MM.1S (cell line): Measurements from ENCODE around the gene RBM17.

Source experiments
- DNase-seq: peaks from one replicate; pipeline ENCODE4 v3.0.0-alpha.2; 2015
- H2AFZ ChIP-seq: fragments of 300-600 bp; sonication (generic); 2 replicates; pipeline ENCODE4 v1.6.0; 2016; ENCODE audit warnings: antibody characterized with exemption, low read length
- H3F3A ChIP-seq: fragments of 300-600 bp; sonication (generic); 2 replicates; pipeline ENCODE4 v1.6.1; 2016; ENCODE audit warnings: mild to moderate bottlenecking, antibody characterized with exemption, low read length, moderate library complexity, mixed read lengths; ENCODE audit not compliant: insufficient read depth
- H3K27ac ChIP-seq: fragments of 300-600 bp; sonication (generic); 2 replicates; pipeline ENCODE4 v1.5.1; 2016; ENCODE audit warnings: mild to moderate bottlenecking, low read length
- H3K27me3 ChIP-seq: fragments of 300-600 bp; sonication (generic); replicated peaks from 2 replicates; pipeline ENCODE4 v1.6.0; 2016; ENCODE audit warnings: low read length; ENCODE audit not compliant: insufficient read depth
- H3K36me3 ChIP-seq: fragments of 300-600 bp; sonication (generic); replicated peaks from 2 replicates; pipeline ENCODE4 v1.6.1; 2016; ENCODE audit warnings: mild to moderate bottlenecking, low read length, mixed read lengths; ENCODE audit not compliant: insufficient read depth
- H3K4me1 ChIP-seq: fragments of 300-600 bp; sonication (generic); 2 replicates; pipeline ENCODE4 v1.6.1; 2016; ENCODE audit warnings: low read length, mixed read lengths
- H3K4me2 ChIP-seq: fragments of 300-600 bp; sonication (generic); 2 replicates; pipeline ENCODE4 v1.6.0; 2016; ENCODE audit warnings: low read depth, low read length
- H3K4me3 ChIP-seq: fragments of 300-600 bp; sonication (generic); 2 replicates; pipeline ENCODE4 v1.5.1; 2016; ENCODE audit warnings: low read length, mixed read lengths
- H3K79me2 ChIP-seq: fragments of 300-600 bp; sonication (generic); 2 replicates; pipeline ENCODE4 v1.6.1; 2016; ENCODE audit warnings: mixed run types, low read length, mixed read lengths
- H3K9ac ChIP-seq: fragments of 300-600 bp; sonication (generic); 2 replicates; pipeline ENCODE4 v1.6.1; 2016; ENCODE audit warnings: low read length, mixed read lengths
- H3K9me2 ChIP-seq: fragments of 300-600 bp; sonication (generic); replicated peaks from 2 replicates; pipeline ENCODE4 v1.6.1; 2016; ENCODE audit warnings: mild to moderate bottlenecking, low read length, mixed read lengths; ENCODE audit not compliant: insufficient read depth
- H3K9me3 ChIP-seq: fragments of 300-600 bp; sonication (generic); replicated peaks from 2 replicates; pipeline ENCODE4 v1.6.1; 2016; ENCODE audit warnings: mild to moderate bottlenecking, low read length, mixed read lengths; ENCODE audit not compliant: insufficient read depth
- H4K20me1 ChIP-seq: fragments of 300-600 bp; sonication (generic); 2 replicates; pipeline ENCODE4 v1.6.1; 2016; ENCODE audit warnings: mild to moderate bottlenecking, low read length, moderate library complexity, mixed read lengths; ENCODE audit not compliant: insufficient read depth
- EZH2 ChIP-seq: fragments of 300-600 bp; sonication (generic); optimal IDR thresholded peaks from 2 replicates; pipeline ENCODE3; 2017; ENCODE audit warnings: low read depth, mild to moderate bottlenecking, antibody characterized with exemption, low read length, mixed read lengths
- EZH2phosphoT487 ChIP-seq: fragments of 300-600 bp; sonication (generic); IDR thresholded peaks from 2 replicates; pipeline ENCODE4 v1.6.1; 2018; ENCODE audit warnings: antibody characterized with exemption, low read length
- TF ChIP-seq, protein P1 (sequence below): fragments of 300-600 bp; sonication (generic); IDR thresholded peaks from 2 replicates; pipeline ENCODE4 v1.5.1; 2016; ENCODE audit warnings: antibody characterized with exemption, low read length, mixed read lengths

The RBM17 gene

GRCh38 chr10:6136215-6137201 lies 47.7 kb downstream of the RBM17 start:
- no peaks in the 10 kb centered on the region for H4K20me1 ChIP-seq
- no peak overlapping the region for H3K4me3 ChIP-seq
- H3F3A ChIP-seq, result peaks cover 5% of the 10 kb centered on the region; the same call in 1 of the 2 replicates
- H3K27ac ChIP-seq, result no peak overlapping the region
- no peak for TF ChIP-seq EZH2phosphoT487
- TF ChIP-seq, protein P1, sequence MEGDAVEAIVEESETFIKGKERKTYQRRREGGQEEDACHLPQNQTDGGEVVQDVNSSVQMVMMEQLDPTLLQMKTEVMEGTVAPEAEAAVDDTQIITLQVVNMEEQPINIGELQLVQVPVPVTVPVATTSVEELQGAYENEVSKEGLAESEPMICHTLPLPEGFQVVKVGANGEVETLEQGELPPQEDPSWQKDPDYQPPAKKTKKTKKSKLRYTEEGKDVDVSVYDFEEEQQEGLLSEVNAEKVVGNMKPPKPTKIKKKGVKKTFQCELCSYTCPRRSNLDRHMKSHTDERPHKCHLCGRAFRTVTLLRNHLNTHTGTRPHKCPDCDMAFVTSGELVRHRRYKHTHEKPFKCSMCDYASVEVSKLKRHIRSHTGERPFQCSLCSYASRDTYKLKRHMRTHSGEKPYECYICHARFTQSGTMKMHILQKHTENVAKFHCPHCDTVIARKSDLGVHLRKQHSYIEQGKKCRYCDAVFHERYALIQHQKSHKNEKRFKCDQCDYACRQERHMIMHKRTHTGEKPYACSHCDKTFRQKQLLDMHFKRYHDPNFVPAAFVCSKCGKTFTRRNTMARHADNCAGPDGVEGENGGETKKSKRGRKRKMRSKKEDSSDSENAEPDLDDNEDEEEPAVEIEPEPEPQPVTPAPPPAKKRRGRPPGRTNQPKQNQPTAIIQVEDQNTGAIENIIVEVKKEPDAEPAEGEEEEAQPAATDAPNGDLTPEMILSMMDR, result no peak
- no peak for TF ChIP-seq EZH2
- no peak overlapping the region for H2AFZ ChIP-seq
- H3K4me2 ChIP-seq, result no peak overlapping the region
- no peaks in the 10 kb centered on the region for H3K79me2 ChIP-seq
- no peaks in the 10 kb centered on the region for H3K9me3 ChIP-seq
- H3K9ac ChIP-seq, result no peak overlapping the region
- no peak for DNase-seq
- H3K9me2 ChIP-seq, result no peaks in the 10 kb centered on the region
- H3K4me1 ChIP-seq, result peaks cover 8% of the 10 kb centered on the region
- peaks cover 30% of the 10 kb centered on the region for H3K27me3 ChIP-seq
- H3K36me3 ChIP-seq, result no peaks in the 10 kb centered on the region

- H3K4me1 ChIP-seq, result peaks cover 8% of the 10 kb centered on the region
- DNase-seq, result no peak
- no peak overlapping the region for H3K27ac ChIP-seq
- no peaks in the 10 kb centered on the region for H3K9me2 ChIP-seq
- H3K36me3 ChIP-seq, result no peaks in the 10 kb centered on the region
- H3K4me3 ChIP-seq, result no peak overlapping the region
- H3K9me3 ChIP-seq, result no peaks in the 10 kb centered on the region
- peaks cover 5% of the 10 kb centered on the region; the same call in 1 of the 2 replicates for H3F3A ChIP-seq
- peaks cover 30% of the 10 kb centered on the region for H3K27me3 ChIP-seq
- H4K20me1 ChIP-seq, result no peaks in the 10 kb centered on the region
- H3K9ac ChIP-seq, result no peak overlapping the region
- no peak overlapping the region for H3K4me2 ChIP-seq
- TF ChIP-seq, protein P1, result no peak
- no peak for TF ChIP-seq EZH2phosphoT487
- TF ChIP-seq EZH2, result no peak
- no peaks in the 10 kb centered on the region for H3K79me2 ChIP-seq
- H2AFZ ChIP-seq, result no peak overlapping the region
Measured at GRCh38 chr10:6138456-6138855, 49.6 kb downstream of the RBM17 start.

GRCh38 chr10:6139470-6139869 lies 50.6 kb downstream of the RBM17 start:
- no peak for DNase-seq
- no peak overlapping the region for H3K4me2 ChIP-seq
- TF ChIP-seq EZH2phosphoT487, result no peak
- TF ChIP-seq, protein P1, result no peak
- no peak for TF ChIP-seq EZH2

More at GRCh38 chr10:6139470-6139869, 50.6 kb downstream of the RBM17 start:
- Histone ChIP-seq H3K4me1 (peaks cover 8% of the 10 kb centered on the region), H3K9me2 (no peaks in the 10 kb centered on the region), H3K9me3 (no peaks in the 10 kb centered on the region), H3K79me2 (no peaks in the 10 kb centered on the region), H3K27ac (no peak overlapping the region), H3K27me3 (peaks cover 30% of the 10 kb centered on the region), H4K20me1 (no peaks in the 10 kb centered on the region), H3K36me3 (no peaks in the 10 kb centered on the region), H3K9ac (no peak overlapping the region), H2AFZ (no peak overlapping the region), H3F3A (peaks cover 5% of the 10 kb centered on the region; the same call in 1 of the 2 replicates), H3K4me3 (no peak overlapping the region)
